Calu3 (cell line): ENCODE results near the gene PDZD4. TPM values are rescaled to one million over a fixed set of nuclear protein-coding genes. Genes with fewer than 3 reads are reported as not detected.
A peak's percentile ranks its signal among the peaks of the same experiment; 100 is the strongest.

Experiments
- BruUV-seq: library from RNA; stranded (reverse); fragments of 400-500 nt; replicated peaks from 2 replicates; lab custom pipeline; 2021; lab: Mats Ljungman, UMichigan
- CTCF ChIA-PET: fragments of 300-600 bp; sonication (Branson Sonifier 250); formaldehyde crosslinking; loops from one replicate; lab custom pipeline; 2022; ENCODE audit warnings: antibody characterized with exemption; lab: Charles Lee
- DNase-seq: peaks from one replicate; pipeline ENCODE4 v3.0.0; 2022
- H3K27ac Mint-ChIP-seq: one replicate; pipeline ENCODE4 v1.8.0; 2022; ENCODE audit warnings: mixed read lengths; ENCODE audit not compliant: unreplicated experiment
- H3K27me3 Mint-ChIP-seq: one replicate; pipeline ENCODE4 v1.8.0; 2022; ENCODE audit warnings: mixed read lengths; ENCODE audit not compliant: unreplicated experiment
- H3K36me3 Mint-ChIP-seq: one replicate; pipeline ENCODE4 v1.8.0; 2022; ENCODE audit warnings: mild to moderate bottlenecking, moderate library complexity, mixed read lengths; ENCODE audit not compliant: insufficient read depth, unreplicated experiment
- H3K4me1 Mint-ChIP-seq: one replicate; pipeline ENCODE4 v1.8.0; 2022; ENCODE audit warnings: mild to moderate bottlenecking, low read depth, mixed read lengths; ENCODE audit not compliant: unreplicated experiment
- H3K4me3 Mint-ChIP-seq: one replicate; pipeline ENCODE4 v1.8.0; 2022; ENCODE audit warnings: mild to moderate bottlenecking, low read depth, moderate library complexity, mixed read lengths; ENCODE audit not compliant: unreplicated experiment
- H3K9me3 Mint-ChIP-seq: one replicate; pipeline ENCODE4 v1.8.0; 2022; ENCODE audit warnings: low read depth, mixed read lengths; ENCODE audit not compliant: unreplicated experiment
- CTCF ChIP-seq: fragments of 200-600 bp; IDR thresholded peaks from one replicate; pipeline ENCODE4 v1.8.0; 2022; ENCODE audit warnings: antibody characterized with exemption; ENCODE audit not compliant: unreplicated experiment
- intact Hi-C: fragments of 100-400 bp; cut with micrococcal nuclease; formaldehyde crosslinking; loops from one replicate; pipeline ENCODE4 v1.10.0; 2022; ENCODE audit not compliant: unreplicated experiment
- total RNA-seq: library from RNA; stranded (reverse); gene quantifications from 2 replicates; pipeline ENCODE4 v1.2.3, GENCODE V29; 2022

The PDZD4 gene
- total RNA-seq, 1 experiment from 2014 or later = 0.76 TPM

GRCh38 chrX:153771415-153772315 is 58.7 kb downstream of the PDZD4 start:
- Mint-ChIP-seq H3K4me3 (no peak overlapping the region), H3K4me1 (peaks cover 4% of the 10 kb centered on the region), H3K27me3 (no peaks in the 10 kb centered on the region), H3K27ac (no peak overlapping the region), H3K9me3 (no peaks in the 10 kb centered on the region), H3K36me3 (peaks cover 19% of the 10 kb centered on the region)
- intact Hi-C loops = no loop called here
- TF ChIP-seq CTCF = no peak
- no TSS peak for BruUV-seq
- CTCF ChIA-PET = no interaction called here
- no peak for DNase-seq

- Mint-ChIP-seq H3K9me3 (no peaks in the 10 kb centered on the region), H3K4me1 (peaks cover 11% of the 10 kb centered on the region), H3K27me3 (no peaks in the 10 kb centered on the region), H3K27ac (no peak overlapping the region), H3K4me3 (no peak overlapping the region), H3K36me3 (peaks cover 28% of the 10 kb centered on the region)
- intact Hi-C loops = no loop called here
- CTCF ChIA-PET = interaction anchor here (0.5 kb wide), 1 partner anchor 87 kb away, joined by 4 read pairs; no protein-coding TSS in a partner anchor
- DNase-seq = no peak
- no peak for TF ChIP-seq CTCF
- no TSS peak for BruUV-seq
Measured at GRCh38 chrX:153770601-153771414, 59.5 kb downstream of the PDZD4 start.

- intact Hi-C loops = no loop called here
- Mint-ChIP-seq H3K27me3 (no peaks in the 10 kb centered on the region), H3K36me3 (peaks cover 28% of the 10 kb centered on the region), H3K4me3 (no peak overlapping the region), H3K27ac (peak overlapping the region; percentile 18), H3K9me3 (no peaks in the 10 kb centered on the region), H3K4me1 (peaks cover 11% of the 10 kb centered on the region)
- TF ChIP-seq CTCF = no peak
- no TSS peak for BruUV-seq
- CTCF ChIA-PET = no interaction called here
- DNase-seq = no peak
Measured at GRCh38 chrX:153769865-153770600, 60.3 kb downstream of the PDZD4 start.
